GM23248 (cell line): ENCODE measurements around the gene TSHR.

Experiments
- EZH2 ChIP-seq: fragments of 200-600 bp; sonication (generic); IDR thresholded peaks from 2 replicates; pipeline ENCODE4 v1.6.1; 2018; ENCODE audit warnings: antibody characterized with exemption, mild to moderate bottlenecking; ENCODE audit not compliant: insufficient read depth, poor library complexity, severe bottlenecking
- EZH2phosphoT487 ChIP-seq: fragments of 200-600 bp; sonication (generic); IDR thresholded peaks from 2 replicates; pipeline ENCODE4 v1.6.1; 2018; ENCODE audit warnings: antibody characterized with exemption, moderate library complexity, mild to moderate bottlenecking, low read depth; ENCODE audit not compliant: insufficient read depth

DNA sequence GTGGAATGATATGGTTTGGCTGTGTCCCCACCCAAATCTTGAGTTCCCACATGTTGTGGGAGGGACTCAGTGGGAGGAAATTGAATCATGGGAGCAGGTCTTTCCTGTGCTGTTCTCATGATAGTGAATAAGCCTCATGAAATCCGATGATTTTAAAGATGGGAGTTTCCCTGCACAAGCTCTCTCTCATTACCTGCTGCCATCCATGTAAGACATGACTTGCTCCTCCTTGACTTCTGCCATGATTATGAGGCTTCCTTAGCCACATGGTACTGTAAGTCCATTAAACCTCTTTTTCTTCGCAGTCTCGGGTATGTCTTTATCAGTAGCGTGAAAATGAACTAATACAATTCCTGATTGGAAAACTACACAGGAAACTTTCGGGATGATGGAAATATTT is 100.5 kb downstream of the TSHR start:
- TF ChIP-seq EZH2phosphoT487: no peak
- TF ChIP-seq EZH2: no peak
